Activated CD8-positive, alpha-beta T cell treated with anti-CD3 and anti-CD28 coated beads for 36 hours (primary cell): ENCODE data around the gene SCNM1. TPM values are rescaled to one million over a fixed set of nuclear protein-coding genes. Genes with fewer than 3 reads are reported as not detected.
A peak's percentile ranks its signal among the peaks of the same experiment; 100 is the strongest.

Experiments
- ATAC-seq: fragments of 200-7000 bp; cut with Tn5 transposase; one replicate; pipeline ENCODE4 v1.10.0; 2021; ENCODE audit warnings: mild to moderate bottlenecking, moderate library complexity
- CTCF ChIA-PET: fragments of 350-600 bp; sonication (Branson Sonifier 250); formaldehyde crosslinking; loops from one replicate; lab custom pipeline; 2021; ENCODE audit warnings: antibody characterized with exemption; lab: Charles Lee
- POLR2A ChIA-PET: fragments of 350-600 bp; sonication (Branson Sonifier 250); formaldehyde crosslinking; loops from one replicate; lab custom pipeline; 2021; ENCODE audit warnings: antibody characterized with exemption; lab: Charles Lee
- DNase-seq: peaks from one replicate; pipeline ENCODE4 v3.0.0-alpha.2; 2020
- H3K27ac Mint-ChIP-seq: one replicate; pipeline ENCODE4 v1.8.0; 2021; ENCODE audit warnings: mild to moderate bottlenecking, mixed read lengths
- H3K27me3 Mint-ChIP-seq: one replicate; pipeline ENCODE4 v1.8.0; 2021; ENCODE audit warnings: mixed read lengths
- H3K36me3 Mint-ChIP-seq: one replicate; pipeline ENCODE4 v1.8.0; 2021; ENCODE audit warnings: low read depth, mixed read lengths
- H3K4me1 Mint-ChIP-seq: one replicate; pipeline ENCODE4 v1.8.0; 2021; ENCODE audit warnings: low read depth, mixed read lengths
- H3K4me3 Mint-ChIP-seq: one replicate; pipeline ENCODE4 v1.8.0; 2021; ENCODE audit warnings: mild to moderate bottlenecking, moderate library complexity, mixed read lengths
- H3K9me3 Mint-ChIP-seq: one replicate; pipeline ENCODE4 v1.8.0; 2021; ENCODE audit warnings: mixed read lengths
- intact Hi-C: fragments of 100-400 bp; cut with micrococcal nuclease; formaldehyde crosslinking; loops from one replicate; pipeline ENCODE4 v1.10.0; 2022
- total RNA-seq, 2 experiments: library from RNA; stranded (reverse); gene quantifications; one replicate each; pipeline ENCODE4 v1.2.3, GENCODE V29; 2021
- TF ChIP-seq, protein P1 (sequence below): fragments of 200-600 bp; IDR thresholded peaks from one replicate; pipeline ENCODE4 v1.8.0; 2022; ENCODE audit warnings: antibody characterized with exemption, mild to moderate bottlenecking

SCNM1 gene, protein sequence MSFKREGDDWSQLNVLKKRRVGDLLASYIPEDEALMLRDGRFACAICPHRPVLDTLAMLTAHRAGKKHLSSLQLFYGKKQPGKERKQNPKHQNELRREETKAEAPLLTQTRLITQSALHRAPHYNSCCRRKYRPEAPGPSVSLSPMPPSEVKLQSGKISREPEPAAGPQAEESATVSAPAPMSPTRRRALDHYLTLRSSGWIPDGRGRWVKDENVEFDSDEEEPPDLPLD
- total RNA-seq = 10 to 100 TPM; 57.0 to 59.6 TPM

DNA sequence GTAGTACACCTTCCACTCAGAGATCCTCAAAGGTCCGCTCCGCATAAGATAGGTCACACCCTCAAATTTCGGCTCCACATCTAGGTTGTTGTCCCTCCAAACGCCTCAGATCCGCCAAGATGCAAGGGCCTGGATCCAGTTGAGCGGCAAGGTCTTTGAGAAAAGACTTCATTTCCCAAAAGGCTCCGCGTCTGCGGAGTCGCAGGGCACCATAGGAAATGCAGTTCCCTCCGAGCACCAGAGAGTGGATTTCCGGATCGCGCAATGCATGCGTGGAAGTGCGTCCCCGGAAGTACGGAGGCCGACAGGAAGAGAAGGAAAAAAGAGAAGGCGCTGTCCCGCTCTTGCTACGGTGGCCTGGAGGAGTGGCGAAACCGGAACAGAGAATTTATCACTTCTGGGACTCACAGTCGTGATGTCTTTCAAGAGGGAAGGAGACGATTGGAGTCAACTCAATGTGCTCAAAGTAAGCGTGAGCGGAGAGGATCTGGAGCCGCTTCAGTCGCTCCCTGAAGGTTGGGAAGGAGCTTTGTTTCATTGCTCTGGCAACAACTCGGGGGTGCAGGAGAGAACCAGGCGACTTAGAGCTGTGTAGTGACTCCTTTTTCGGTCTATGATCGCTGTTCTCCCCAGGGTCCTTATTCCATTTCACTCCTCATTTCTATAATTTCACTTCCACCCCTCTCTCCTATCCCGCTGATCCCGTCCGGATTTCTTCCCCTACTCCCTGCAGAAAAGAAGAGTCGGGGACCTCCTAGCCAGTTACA lies at the start of gene SCNM1, which contains the start of gene LYSMD1:
Gene SCNM1 (plus strand): TSS at position 407 of the 767 bp plus-strand sequence. CDS start 9 bp downstream, at position 416.
Gene LYSMD1 (minus strand): TSS at position 165 of the 767 bp plus-strand sequence. CDS start 644 bp downstream, outside the sequence.
- POLR2A ChIA-PET = interaction anchor here (0.6 to 3.3 kb wide), 9 partner anchors 8 to 182 kb away, joined by 3 to 25 read pairs (median 3); partner anchors contain the start of genes PSMD4, TNFAIP8L2 and VPS72
- peaks cover 46% of the 10 kb centered on the region for H3K4me1 Mint-ChIP-seq
- H3K36me3 Mint-ChIP-seq = peaks cover 49% of the 10 kb centered on the region

DNA sequence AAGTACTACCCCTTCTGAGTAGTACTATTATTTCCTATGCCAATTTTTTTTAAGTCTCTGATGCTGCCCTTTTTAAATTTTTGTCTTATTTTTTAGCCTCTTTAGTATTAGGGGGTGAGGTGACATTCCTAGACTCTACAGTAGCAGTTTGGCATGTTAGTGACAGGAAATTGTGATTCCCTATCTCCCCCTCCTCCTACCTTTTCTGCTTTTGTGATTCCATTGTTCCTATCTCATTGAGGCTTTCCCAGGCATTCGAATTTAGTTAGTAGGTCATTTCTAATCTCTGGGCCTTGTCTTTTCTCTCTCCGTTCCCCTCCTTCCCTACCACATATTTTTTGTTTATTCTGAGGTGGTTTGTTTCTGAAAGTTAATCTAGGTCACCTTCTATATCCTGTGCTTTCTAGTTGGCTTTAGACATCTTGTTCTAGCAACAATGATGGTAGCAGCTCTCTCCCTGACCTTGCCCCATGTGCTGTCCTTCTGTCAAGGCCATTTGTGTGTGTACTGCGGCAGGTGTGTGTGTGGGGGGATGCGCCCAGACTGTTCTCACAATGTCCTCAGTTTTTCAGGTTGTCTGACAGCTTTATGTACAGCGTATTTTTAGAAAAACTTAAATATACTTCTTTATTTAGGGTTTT lies 41.1 kb upstream of the SCNM1 start:
- ATAC-seq (no peak), DNase-seq (no peak)
- POLR2A ChIA-PET = interaction anchor here (0.6 to 0.7 kb wide), 2 partner anchors 27 to 41 kb away, joined by 3 read pairs; no protein-coding TSS in a partner anchor
- Mint-ChIP-seq H3K36me3 (no peaks in the 10 kb centered on the region), H3K27ac (peak overlapping the region; percentile 2), H3K4me3 (no peak overlapping the region), H3K4me1 (no peaks in the 10 kb centered on the region), H3K27me3 (no peaks in the 10 kb centered on the region), H3K9me3 (no peaks in the 10 kb centered on the region)
- CTCF ChIA-PET = interaction anchor here (0.9 to 1.6 kb wide), 3 partner anchors 9 to 32 kb away, joined by 3 read pairs; partner anchors contain the start of gene TNFAIP8L2
- intact Hi-C loops = no loop called here
- TF ChIP-seq, protein P1, sequence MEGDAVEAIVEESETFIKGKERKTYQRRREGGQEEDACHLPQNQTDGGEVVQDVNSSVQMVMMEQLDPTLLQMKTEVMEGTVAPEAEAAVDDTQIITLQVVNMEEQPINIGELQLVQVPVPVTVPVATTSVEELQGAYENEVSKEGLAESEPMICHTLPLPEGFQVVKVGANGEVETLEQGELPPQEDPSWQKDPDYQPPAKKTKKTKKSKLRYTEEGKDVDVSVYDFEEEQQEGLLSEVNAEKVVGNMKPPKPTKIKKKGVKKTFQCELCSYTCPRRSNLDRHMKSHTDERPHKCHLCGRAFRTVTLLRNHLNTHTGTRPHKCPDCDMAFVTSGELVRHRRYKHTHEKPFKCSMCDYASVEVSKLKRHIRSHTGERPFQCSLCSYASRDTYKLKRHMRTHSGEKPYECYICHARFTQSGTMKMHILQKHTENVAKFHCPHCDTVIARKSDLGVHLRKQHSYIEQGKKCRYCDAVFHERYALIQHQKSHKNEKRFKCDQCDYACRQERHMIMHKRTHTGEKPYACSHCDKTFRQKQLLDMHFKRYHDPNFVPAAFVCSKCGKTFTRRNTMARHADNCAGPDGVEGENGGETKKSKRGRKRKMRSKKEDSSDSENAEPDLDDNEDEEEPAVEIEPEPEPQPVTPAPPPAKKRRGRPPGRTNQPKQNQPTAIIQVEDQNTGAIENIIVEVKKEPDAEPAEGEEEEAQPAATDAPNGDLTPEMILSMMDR = no peak

More for the DNA sequence above, at the start of gene SCNM1, which contains the start of gene LYSMD1:
- Mint-ChIP-seq H3K9me3 (no peaks in the 10 kb centered on the region), H3K27ac (peak within 1 kb of the TSS; percentile 94), H3K27me3 (no peaks in the 10 kb centered on the region), H3K4me3 (peak within 1 kb of the TSS; percentile 91)
- DNase-seq = peak; percentile 98
- intact Hi-C loops = loop anchor here (1.0 kb wide), 1 partner anchor 10 kb away; the partner anchor contains the start of gene TNFAIP8L2
- peak; percentile 97 for ATAC-seq
- CTCF ChIA-PET = interaction anchor here (1.1 to 2.6 kb wide), 5 partner anchors 9 to 86 kb away, joined by 3 to 13 read pairs (median 5); partner anchors contain the start of genes TNFAIP8L2 and VPS72
- TF ChIP-seq, protein P1 = no peak

DNA sequence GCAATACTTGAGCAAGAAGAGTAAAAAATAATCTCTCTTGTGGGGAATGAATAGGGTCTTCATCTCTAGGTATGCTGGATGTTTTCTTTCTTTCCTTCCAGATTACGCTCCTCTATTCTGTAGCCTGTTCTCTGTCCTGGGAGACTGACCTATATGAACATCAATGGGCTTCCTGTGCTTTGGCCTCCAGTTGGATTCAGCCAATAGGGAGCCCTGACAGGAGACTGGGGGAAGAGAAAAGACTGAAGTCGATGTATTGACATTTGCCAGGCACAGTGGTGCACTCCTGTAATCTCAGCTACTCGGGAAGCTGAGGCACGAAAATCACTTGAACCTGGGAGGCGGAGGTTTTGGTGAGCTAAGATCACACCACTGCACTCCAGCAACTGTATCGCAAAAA lies 37.1 kb upstream of the SCNM1 start:
- peaks cover 12% of the 10 kb centered on the region for H3K4me1 Mint-ChIP-seq
- H3K27me3 Mint-ChIP-seq = no peaks in the 10 kb centered on the region
- H3K36me3 Mint-ChIP-seq = no peaks in the 10 kb centered on the region
- no peak overlapping the region for H3K27ac Mint-ChIP-seq
- ATAC-seq (no peak), DNase-seq (no peak)
- no peak overlapping the region for H3K4me3 Mint-ChIP-seq
- TF ChIP-seq, protein P1 = no peak
- H3K9me3 Mint-ChIP-seq = no peaks in the 10 kb centered on the region
- ChIA-PET POLR2A (interaction anchor here (0.7 to 1.1 kb wide), 3 partner anchors 19 to 61 kb away, joined by 3 to 4 read pairs (median 3); partner anchors contain the start of gene VPS72), CTCF (interaction anchor here (1.2 kb wide), 1 partner anchor 29 kb away, joined by 4 read pairs; no protein-coding TSS in a partner anchor)
- intact Hi-C loops = no loop called here

DNA sequence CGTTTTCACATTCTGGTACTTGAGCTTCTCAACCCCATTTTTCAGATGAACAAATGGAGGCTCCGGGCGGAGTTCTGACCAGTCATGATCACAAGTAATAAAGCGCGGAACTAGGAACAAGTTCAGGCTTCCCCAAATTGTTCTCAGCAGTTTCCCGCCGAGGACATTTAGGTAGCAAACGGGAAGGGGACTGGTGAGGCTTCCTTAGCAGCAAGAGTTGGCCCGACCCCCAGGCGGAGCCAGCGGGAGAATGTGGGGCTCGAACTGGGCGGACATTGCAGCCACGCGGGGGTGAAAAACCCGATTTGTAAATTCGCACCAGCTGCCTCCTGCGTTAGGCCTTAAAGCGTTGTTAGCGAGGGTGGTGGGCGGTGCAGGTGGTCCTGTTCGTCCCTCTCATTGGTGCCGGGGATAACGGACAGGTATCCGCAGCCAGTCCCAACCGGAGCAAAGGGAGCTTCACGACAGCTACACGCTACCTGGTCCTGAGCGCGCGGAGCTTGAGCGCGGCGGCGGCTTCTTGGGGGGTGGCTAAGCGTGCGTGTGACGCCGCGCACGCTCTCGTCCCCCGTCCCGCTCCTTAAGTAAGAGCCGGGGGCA lies 34.9 kb upstream of the SCNM1 start:
- no peaks in the 10 kb centered on the region for H3K27me3 Mint-ChIP-seq
- POLR2A ChIA-PET = interaction anchor here (0.7 to 3.0 kb wide), 18 partner anchors 8 to 157 kb away, joined by 3 to 14 read pairs (median 3); partner anchors contain the start of genes MINDY1, TNFAIP8L2, VPS72 and ZNF687
- no peaks in the 10 kb centered on the region for H3K9me3 Mint-ChIP-seq
- DNase-seq (peak; percentile 96), ATAC-seq (peak; percentile 100)
- peaks cover 12% of the 10 kb centered on the region for H3K4me1 Mint-ChIP-seq
- intact Hi-C loops = no loop called here
- H3K4me3 Mint-ChIP-seq = peak overlapping the region; percentile 69
- H3K36me3 Mint-ChIP-seq = no peaks in the 10 kb centered on the region
- CTCF ChIA-PET = interaction anchor here (0.6 to 3.3 kb wide), 17 partner anchors 9 to 151 kb away, joined by 3 to 23 read pairs (median 3); partner anchors contain the start of genes C1orf56, TMOD4, TNFAIP8L2 and ZNF687
- TF ChIP-seq, protein P1 = no peak
- peak overlapping the region; percentile 75 for H3K27ac Mint-ChIP-seq
